A673 (cell line): ENCODE measurements around the gene SCGB1D2. TPM values are rescaled to one million over a fixed set of nuclear protein-coding genes. Genes with fewer than 3 reads are reported as not detected.
"Not testable (repeated sequence)": the region's sequence is repeated elsewhere in the genome, so short reads cannot be mapped to it uniquely, and the experiment has no call there.

Experiments used
- Bru-seq: library from RNA; stranded (reverse); fragments of 400-500 nt; gene quantifications from one replicate; lab custom pipeline; 2021; lab: Mats Ljungman, UMichigan
- BruChase-seq, 2 experiments: library from RNA; stranded (reverse); fragments of 400-500 nt; gene quantifications; one replicate each; lab custom pipeline; 2021; lab: Mats Ljungman, UMichigan
- BruUV-seq: library from RNA; stranded (reverse); fragments of 400-500 nt; replicated peaks from 2 replicates; lab custom pipeline; 2021; lab: Mats Ljungman, UMichigan
- CTCF ChIA-PET: fragments of 300-600 bp; sonication (Branson Sonifier 250); formaldehyde crosslinking; loops from one replicate; lab custom pipeline; 2022; ENCODE audit warnings: antibody characterized with exemption; lab: Charles Lee
- POLR2A ChIA-PET: fragments of 300-600 bp; sonication (Branson Sonifier 250); formaldehyde crosslinking; loops from one replicate; lab custom pipeline; 2022; ENCODE audit warnings: antibody characterized with exemption; ENCODE audit not compliant: low non-redundant PET; lab: Charles Lee
- DNase-seq: peaks from one replicate; pipeline ENCODE4 v3.0.0-alpha.2; 2015; ENCODE audit warnings: low spot score
- H3K27ac ChIP-seq: fragments of 200-600 bp; sonication (generic); 2 replicates; pipeline ENCODE4 v1.5.1; 2016; ENCODE audit warnings: mixed run types, low read depth, mild to moderate bottlenecking, mixed read lengths, antibody characterized with exemption, low read length; ENCODE audit not compliant: poor library complexity, severe bottlenecking
- H3K27me3 ChIP-seq: fragments of 200-600 bp; sonication (generic); replicated peaks from 2 replicates; pipeline ENCODE4 v1.6.1; 2017; ENCODE audit warnings: mixed run types, low read depth, mild to moderate bottlenecking, mixed read lengths, antibody characterized with exemption, low read length; ENCODE audit not compliant: insufficient read depth, poor library complexity
- H3K36me3 ChIP-seq: fragments of 200-600 bp; sonication (generic); 2 replicates; pipeline ENCODE4 v1.6.1; 2016; ENCODE audit warnings: mixed run types, mild to moderate bottlenecking, mixed read lengths, antibody characterized with exemption, low read length; ENCODE audit not compliant: insufficient read depth, poor library complexity, severe bottlenecking
- H3K4me1 ChIP-seq: fragments of 200-600 bp; sonication (generic); 2 replicates; pipeline ENCODE4 v1.6.1; 2017; ENCODE audit warnings: mixed run types, mild to moderate bottlenecking, mixed read lengths, antibody characterized with exemption, low read length; ENCODE audit not compliant: insufficient read depth, poor library complexity, severe bottlenecking
- H3K4me3 ChIP-seq: fragments of 200-600 bp; sonication (generic); 2 replicates; pipeline ENCODE4 v1.5.1; 2016; ENCODE audit warnings: low read depth, mixed run types, mild to moderate bottlenecking, mixed read lengths, low read length; ENCODE audit not compliant: poor library complexity, severe bottlenecking
- H3K9me3 ChIP-seq: fragments of 200-600 bp; sonication (generic); 2 replicates; pipeline ENCODE4 v1.6.1; 2016; ENCODE audit warnings: mixed run types, low read depth, mild to moderate bottlenecking, mixed read lengths, antibody characterized with exemption, low read length; ENCODE audit not compliant: poor library complexity, severe bottlenecking
- EZH2 ChIP-seq: fragments of 200-600 bp; sonication (generic); IDR thresholded peaks from 2 replicates; pipeline ENCODE4 v1.6.1; 2017; ENCODE audit warnings: borderline replicate concordance, low read depth, mild to moderate bottlenecking, mixed read lengths, antibody characterized with exemption, low read length; ENCODE audit not compliant: poor library complexity, severe bottlenecking
- intact Hi-C: fragments of 100-400 bp; cut with micrococcal nuclease; formaldehyde crosslinking; loops from one replicate; pipeline ENCODE4 v1.10.0; 2022; ENCODE audit not compliant: unreplicated experiment
- long read RNA-seq: library from polyadenylated mRNA; stranded (forward); transcript quantifications from one replicate; pipeline ENCODE4 v2.0.0, GENCODE V29; 2022
- total RNA-seq: library from RNA; stranded (reverse); gene quantifications from 2 replicates; pipeline ENCODE4 v1.2.3, GENCODE V29; 2021
- TF ChIP-seq, protein P1 (sequence below): fragments of 300-800, 200-600 bp; sonication (generic); conservative IDR thresholded peaks from 2 replicates; pipeline ENCODE4 v1.5.1; 2017; ENCODE audit warnings: low read depth, mild to moderate bottlenecking, antibody characterized with exemption, low read length, moderate library complexity, mixed read lengths

Gene SCGB1D2
- total RNA-seq (not detected in 2 replicates), Bru-seq, nascent RNA (not detected), BruChase-seq, experiment 1, labeled RNA remaining after a 2-hour chase (not detected), BruChase-seq, experiment 2, labeled RNA remaining after a 6-hour chase (not detected)
- long read RNA-seq = 0 reads

DNA sequence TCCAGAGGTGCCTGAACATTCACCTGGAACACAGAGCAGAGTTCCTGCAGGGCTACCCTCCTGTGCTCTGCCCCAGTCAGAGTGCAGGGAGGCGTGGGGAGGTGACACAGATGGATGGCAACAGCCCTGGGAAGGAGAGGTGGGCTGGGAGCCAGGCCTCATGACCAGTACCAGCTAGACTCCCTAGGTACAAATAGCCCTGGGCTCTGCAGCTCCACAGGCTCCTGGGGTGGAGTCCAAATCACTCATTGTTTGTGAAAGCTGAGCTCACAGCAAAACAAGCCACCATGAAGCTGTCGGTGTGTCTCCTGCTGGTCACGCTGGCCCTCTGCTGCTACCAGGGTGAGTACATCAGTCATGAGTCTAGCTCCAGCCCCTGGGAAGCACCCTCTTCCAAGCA, at the start of gene SCGB1D2:
Gene SCGB1D2, plus strand, starts transcription at position 219 of the 400 bp plus-strand sequence. Its CDS starts 69 bp downstream, at position 288.
- Histone ChIP-seq H3K9me3 (no peaks in the 10 kb centered on the region), H3K27me3 (peaks cover 41% of the 10 kb centered on the region), H3K36me3 (no peaks in the 10 kb centered on the region), H3K4me1 (no peaks in the 10 kb centered on the region), H3K4me3 (no peak within 1 kb of the TSS), H3K27ac (no peak within 1 kb of the TSS)
- intact Hi-C loops = no loop called here
- ChIA-PET POLR2A (no interaction called here), CTCF (no interaction called here)
- BruUV-seq = no TSS peak
- TF ChIP-seq, protein P1, sequence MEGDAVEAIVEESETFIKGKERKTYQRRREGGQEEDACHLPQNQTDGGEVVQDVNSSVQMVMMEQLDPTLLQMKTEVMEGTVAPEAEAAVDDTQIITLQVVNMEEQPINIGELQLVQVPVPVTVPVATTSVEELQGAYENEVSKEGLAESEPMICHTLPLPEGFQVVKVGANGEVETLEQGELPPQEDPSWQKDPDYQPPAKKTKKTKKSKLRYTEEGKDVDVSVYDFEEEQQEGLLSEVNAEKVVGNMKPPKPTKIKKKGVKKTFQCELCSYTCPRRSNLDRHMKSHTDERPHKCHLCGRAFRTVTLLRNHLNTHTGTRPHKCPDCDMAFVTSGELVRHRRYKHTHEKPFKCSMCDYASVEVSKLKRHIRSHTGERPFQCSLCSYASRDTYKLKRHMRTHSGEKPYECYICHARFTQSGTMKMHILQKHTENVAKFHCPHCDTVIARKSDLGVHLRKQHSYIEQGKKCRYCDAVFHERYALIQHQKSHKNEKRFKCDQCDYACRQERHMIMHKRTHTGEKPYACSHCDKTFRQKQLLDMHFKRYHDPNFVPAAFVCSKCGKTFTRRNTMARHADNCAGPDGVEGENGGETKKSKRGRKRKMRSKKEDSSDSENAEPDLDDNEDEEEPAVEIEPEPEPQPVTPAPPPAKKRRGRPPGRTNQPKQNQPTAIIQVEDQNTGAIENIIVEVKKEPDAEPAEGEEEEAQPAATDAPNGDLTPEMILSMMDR = no peak
- no peak for TF ChIP-seq EZH2
- no peak for DNase-seq

- intact Hi-C loops = no loop called here
- peak; percentile 22 for DNase-seq
- POLR2A ChIA-PET = no interaction called here
Measured at GRCh38 chr11:62193952-62194351, 48.1 kb upstream of the SCGB1D2 start.

DNA sequence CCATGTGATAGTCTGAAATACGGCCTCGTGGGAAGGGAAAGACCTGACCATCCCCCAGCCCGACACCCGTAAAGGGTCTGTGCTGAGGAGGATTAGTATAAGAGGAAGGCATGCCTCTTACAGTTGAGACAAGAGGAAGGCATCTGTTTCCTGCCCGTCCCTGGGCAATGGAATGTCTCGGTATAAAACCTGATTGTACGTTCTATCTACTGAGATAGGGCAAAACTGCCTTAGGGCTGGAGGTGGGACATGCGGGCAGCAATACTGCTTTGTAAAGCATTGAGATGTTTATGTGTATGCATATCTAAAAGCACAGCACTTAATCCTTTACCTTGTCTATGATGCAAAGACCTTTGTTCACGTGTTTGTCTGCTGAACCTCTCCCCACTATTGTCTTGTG, 47.0 kb upstream of the SCGB1D2 start:
- CTCF ChIA-PET, H3K4me1 ChIP-seq, DNase-seq, H3K27ac ChIP-seq, intact Hi-C loops, POLR2A ChIA-PET, BruUV-seq, H3K9me3 ChIP-seq, H3K36me3 ChIP-seq, H3K4me3 ChIP-seq: not testable (repeated sequence)
- peaks cover 51% of the 10 kb centered on the region for H3K27me3 ChIP-seq

More at GRCh38 chr11:62193952-62194351, 48.1 kb upstream of the SCGB1D2 start:
- CTCF ChIA-PET = no interaction called here
- no peaks in the 10 kb centered on the region for H3K4me1 ChIP-seq
- H3K27ac ChIP-seq = no peak overlapping the region
- no TSS peak for BruUV-seq
- no peaks in the 10 kb centered on the region for H3K9me3 ChIP-seq
- H3K27me3 ChIP-seq = peaks cover 62% of the 10 kb centered on the region
- no peaks in the 10 kb centered on the region for H3K36me3 ChIP-seq
- H3K4me3 ChIP-seq = no peak overlapping the region
- TF ChIP-seq, protein P1 = no peak
- TF ChIP-seq EZH2 = no peak

DNA sequence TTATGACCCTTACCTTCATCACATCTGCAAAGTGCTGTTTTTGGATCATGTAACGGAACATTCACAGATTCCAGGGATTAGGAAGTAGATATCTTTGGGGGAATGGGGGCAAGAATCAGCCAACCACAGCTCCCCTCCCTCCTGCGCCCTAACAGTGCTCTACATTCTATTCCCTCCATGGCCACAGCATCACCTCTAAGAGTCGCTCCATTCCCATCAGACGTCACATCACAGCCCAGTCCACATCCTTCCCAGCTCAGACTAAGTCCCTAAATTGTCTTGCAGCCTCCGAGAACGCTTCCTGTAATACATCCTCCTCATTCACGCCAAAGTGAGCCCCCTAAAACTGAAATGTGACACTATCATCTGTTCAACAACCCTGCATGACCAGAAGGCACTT, 46.1 kb upstream of the SCGB1D2 start:
- TF ChIP-seq EZH2 = no peak
- TF ChIP-seq, protein P1 = no peak
- DNase-seq = no peak
- BruUV-seq = no TSS peak
- Histone ChIP-seq H3K36me3 (no peaks in the 10 kb centered on the region), H3K27me3 (peaks cover 47% of the 10 kb centered on the region), H3K27ac (no peak overlapping the region), H3K9me3 (no peaks in the 10 kb centered on the region), H3K4me3 (no peak overlapping the region), H3K4me1 (no peaks in the 10 kb centered on the region)
- intact Hi-C loops = no loop called here
- POLR2A ChIA-PET = no interaction called here
- CTCF ChIA-PET = no interaction called here

GRCh38 chr11:62197400-62197799, 44.6 kb upstream of the SCGB1D2 start:
- H3K4me1 ChIP-seq, POLR2A ChIA-PET, DNase-seq, BruUV-seq, H3K9me3 ChIP-seq, intact Hi-C loops, H3K27ac ChIP-seq, H3K36me3 ChIP-seq, H3K4me3 ChIP-seq, CTCF ChIA-PET: not testable (repeated sequence)
- H3K27me3 ChIP-seq = peaks cover 34% of the 10 kb centered on the region
